Ovary (tissue), 3 donors: ENCODE measurements around the gene TP53TG5.

ENCODE experiments used
- CTCF ChIP-seq, 3 donors: fragments of 450-650 bp in 2 of 3; fragments of 200-600 bp in 1 of 3; IDR thresholded peaks; one replicate each; pipeline versions ENCODE4 v1.5.1 to v1.8.0; 2016 to 2022; ENCODE audit warnings: antibody characterized with exemption in 3 of 3, mild to moderate bottlenecking in 1 of 3
- EP300 ChIP-seq: sonication (generic); formaldehyde crosslinking; IDR thresholded peaks from one replicate; pipeline ENCODE4 v1.6.1; 2017; ENCODE audit warnings: antibody characterized with exemption
- donor health status: DM: no; HTN: no; CAD: no.

- no peak for TF ChIP-seq CTCF (IDR thresholded peaks at IDR 0.05)
- no peak for TF ChIP-seq EP300
These were observed 35.1 kb downstream of the TP53TG5 start for GRCh38 chr20:45342855-45343531.
